NCI-H2171 (cell line): ENCODE measurements around the gene ATXN1L.
A peak's percentile ranks its signal among the peaks of the same experiment; 100 is the strongest.
"Not testable (repeated sequence)": the region's sequence is repeated elsewhere in the genome, so short reads cannot be mapped to it uniquely, and the experiment has no call there.

Experiments used
- DNase-seq: peaks from one replicate; lab custom pipeline; 2025; lab: John Stamatoyannopoulos, UW

Gene ATXN1L

GRCh38 chr16:71894921-71895678, 49.3 kb downstream of the ATXN1L start, which contains the start of gene IST1:
Gene IST1 (plus strand): TSS chr16:71895531. CDS start chr16:71915641, 20,110 bp downstream.
- DNase-seq: peak; percentile 98

- DNase-seq: no peak
These were observed 50.0 kb downstream of the ATXN1L start for GRCh38 chr16:71895679-71896365.

- no peak for DNase-seq
These were observed 51.1 kb downstream of the ATXN1L start for GRCh38 chr16:71896764-71897368.

DNA sequence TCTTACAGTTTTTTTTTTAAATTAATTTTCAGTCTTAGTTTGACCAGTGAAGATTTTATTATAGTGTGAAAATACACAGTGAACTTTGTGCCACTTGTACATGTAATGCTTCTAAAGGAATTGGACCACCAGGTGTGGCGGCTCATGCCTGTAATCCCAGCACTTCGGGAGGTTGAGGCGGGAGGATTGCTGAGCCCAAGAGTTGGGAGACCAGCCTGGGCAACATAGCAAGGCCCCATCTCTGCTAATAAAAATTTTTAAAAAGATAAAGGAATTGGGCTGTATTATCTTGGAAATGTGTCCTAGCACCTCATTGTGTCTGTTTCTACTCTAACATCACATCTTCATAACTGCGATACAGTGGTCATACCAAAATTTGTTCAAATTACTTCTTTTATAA, 53.4 kb downstream of the ATXN1L start:
- DNase-seq: no peak

GRCh38 chr16:71902656-71903365, 57.0 kb downstream of the ATXN1L start:
- no peak for DNase-seq

DNA sequence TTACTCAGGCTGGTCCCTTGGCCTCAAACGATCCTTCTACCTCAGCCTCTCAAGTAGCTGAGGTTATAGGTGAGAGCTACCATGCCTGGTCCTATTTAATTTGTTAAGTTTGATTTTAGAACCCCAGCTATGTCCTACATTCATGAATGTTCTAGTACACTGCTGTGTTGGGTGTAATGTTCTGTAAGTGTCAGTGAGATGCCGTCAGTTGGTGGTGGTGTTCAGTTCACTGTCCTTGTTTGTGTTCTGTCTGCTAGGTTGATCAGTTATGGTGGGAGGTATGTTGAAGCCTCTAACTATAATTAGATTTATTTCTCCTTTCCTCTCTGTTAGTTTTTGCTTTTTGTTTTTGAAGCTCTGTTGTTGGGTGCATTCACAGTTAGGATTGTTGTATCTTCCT, 57.8 kb downstream of the ATXN1L start:
- DNase-seq: no peak

DNA sequence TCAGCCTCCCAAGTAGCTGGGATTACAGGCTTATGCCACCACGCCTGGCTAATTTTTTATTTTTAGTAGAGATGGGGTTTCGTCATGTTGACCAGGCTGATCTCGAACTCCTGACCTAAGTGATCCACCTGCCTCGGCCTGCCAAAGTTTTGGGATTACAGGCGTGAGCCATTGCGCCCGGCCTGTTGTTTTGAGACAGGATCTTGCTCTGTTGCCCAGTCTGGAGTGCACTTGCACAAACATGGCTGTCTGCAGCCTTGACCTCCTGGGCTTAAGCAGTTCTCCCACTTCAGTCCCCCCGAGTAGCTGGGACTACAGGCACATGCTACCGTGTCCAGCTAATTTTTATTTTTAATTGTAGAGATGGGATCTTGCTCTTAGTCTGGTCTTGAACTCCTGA, 58.5 kb downstream of the ATXN1L start:
- no peak for DNase-seq

GRCh38 chr16:71905765-71906164, 60.0 kb downstream of the ATXN1L start:
- not testable (repeated sequence) for DNase-seq
